Colonic mucosa (tissue), 4 donors: ENCODE data around the gene SHISA8. TPM values are rescaled to one million over a fixed set of nuclear protein-coding genes. Genes with fewer than 3 reads are reported as not detected.

Experiments
- DNase-seq: peaks from one replicate; pipeline ENCODE4 v3.0.0-alpha.2; 2020
- H3K27ac ChIP-seq: fragments of 200-600 bp; one replicate; pipeline ENCODE4 v1.8.0; 2021
- H3K27me3 ChIP-seq: fragments of 200-600 bp; one replicate; pipeline ENCODE4 v1.8.0; 2021
- H3K36me3 ChIP-seq: fragments of 200-600 bp; one replicate; pipeline ENCODE4 v1.8.0; 2021
- H3K4me1 ChIP-seq: fragments of 200-600 bp; one replicate; pipeline ENCODE4 v1.8.0; 2021; ENCODE audit warnings: mild to moderate bottlenecking
- H3K4me3 ChIP-seq: fragments of 200-600 bp; one replicate; pipeline ENCODE4 v1.8.0; 2021
- H3K9ac ChIP-seq, 2 donors: one replicate each; pipeline ENCODE4 v1.7.0; 2013; ENCODE audit warnings: control low read depth in 2 of 2, low read depth in 2 of 2, low read length in 2 of 2
- H3K9me3 ChIP-seq: fragments of 200-600 bp; one replicate; pipeline ENCODE4 v1.8.0; 2021
- CTCF ChIP-seq: fragments of 200-600 bp; IDR thresholded peaks from one replicate; pipeline ENCODE4 v1.8.0; 2022; ENCODE audit warnings: antibody characterized with exemption, mild to moderate bottlenecking
- intact Hi-C: fragments of 100-400 bp; cut with DNase I; formaldehyde crosslinking; loops from one replicate; pipeline ENCODE4 v1.14.1; 2022
- total RNA-seq, 2 donors: library from RNA; stranded (reverse); fragmentation: NEBNext Ultra II Directional in 1 of 2; extraction: Animal tissue kit (Norgen Biotek cat#: 25700) in 1 of 2; gene quantifications; one replicate each; pipeline ENCODE4 v1.2.1, GENCODE V29; 2021
- donor health status: healthy.
- donor health status: DM: no; HTN: no; CAD: no.
- donor health status: DM: no; HTN: no; CAD: no.

The SHISA8 gene
- total RNA-seq, 2 donors from 2014 or later, result not detected

GRCh38 chr22:41919357-41920224 lies 4.7 kb upstream of the SHISA8 start:
- Histone ChIP-seq H3K27me3 (peaks cover 25% of the 10 kb centered on the region), H3K9ac (peak overlapping the region; percentile 66 to 69), H3K4me1 (no peaks in the 10 kb centered on the region), H3K9me3 (no peaks in the 10 kb centered on the region), H3K4me3 (peak overlapping the region; percentile 42), H3K36me3 (no peaks in the 10 kb centered on the region), H3K27ac (peak overlapping the region; percentile 2)
- DNase-seq, result peak; percentile 84
- no peak for TF ChIP-seq CTCF
- intact Hi-C loops, result no loop called here

- H3K27me3 ChIP-seq, result peaks cover 38% of the 10 kb centered on the region
Observed at GRCh38 chr22:41917903-41918791, 3.3 kb upstream of the SHISA8 start.

GRCh38 chr22:41917375-41917902 lies 2.6 kb upstream of the SHISA8 start:
- Histone ChIP-seq H3K27ac (no peak overlapping the region), H3K4me3 (no peak overlapping the region), H3K4me1 (no peaks in the 10 kb centered on the region), H3K9ac (no peak overlapping the region), H3K9me3 (no peaks in the 10 kb centered on the region), H3K27me3 (peaks cover 45% of the 10 kb centered on the region), H3K36me3 (no peaks in the 10 kb centered on the region)
- intact Hi-C loops, result no loop called here
- DNase-seq, result no peak
- no peak for TF ChIP-seq CTCF

More at GRCh38 chr22:41917903-41918791, 3.3 kb upstream of the SHISA8 start:
- H3K36me3 ChIP-seq, result no peaks in the 10 kb centered on the region
- no peaks in the 10 kb centered on the region for H3K4me1 ChIP-seq
- TF ChIP-seq CTCF, result no peak
- no peak overlapping the region for H3K4me3 ChIP-seq
- H3K27ac ChIP-seq, result no peak overlapping the region
- no peaks in the 10 kb centered on the region for H3K9me3 ChIP-seq
- H3K9ac ChIP-seq, result no peak overlapping the region
- intact Hi-C loops, result no loop called here
- DNase-seq, result peak; percentile 60

DNA sequence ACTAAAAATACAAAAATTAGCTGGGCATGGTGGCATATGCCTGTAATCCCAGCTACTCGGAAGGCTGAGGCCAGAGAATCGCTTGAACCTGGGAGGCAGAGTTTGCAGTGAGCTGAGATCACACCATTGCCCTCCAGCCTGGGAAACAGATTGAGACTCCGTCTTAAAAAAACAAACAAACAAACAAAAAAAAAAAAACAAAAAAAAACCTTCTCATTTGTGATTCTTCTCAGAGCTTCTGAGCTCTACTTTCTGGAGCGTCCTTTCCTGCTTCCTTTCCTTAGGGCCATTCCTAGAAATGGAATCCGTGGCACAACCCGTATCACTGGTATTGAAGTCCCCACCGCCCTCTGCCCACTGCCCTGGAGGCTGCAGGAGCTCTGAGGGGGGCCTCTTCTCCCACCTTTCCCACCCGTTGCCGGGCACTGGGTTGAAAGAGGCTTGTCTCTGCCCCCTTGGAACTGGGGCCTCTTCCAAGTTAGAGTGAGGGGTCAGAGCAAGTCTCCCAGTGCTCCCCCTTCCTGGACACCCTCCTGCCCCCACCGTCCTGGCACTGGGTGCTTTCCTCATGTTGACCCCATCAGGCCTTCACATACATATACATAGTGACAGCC lies 2.0 kb upstream of the SHISA8 start:
- no peak for TF ChIP-seq CTCF
- H3K36me3 ChIP-seq, result no peaks in the 10 kb centered on the region
- H3K27ac ChIP-seq, result no peak overlapping the region
- H3K4me3 ChIP-seq, result no peak overlapping the region
- peaks cover 51% of the 10 kb centered on the region for H3K27me3 ChIP-seq
- no peaks in the 10 kb centered on the region for H3K4me1 ChIP-seq
- no peak overlapping the region for H3K9ac ChIP-seq
- no peak for DNase-seq
- H3K9me3 ChIP-seq, result no peaks in the 10 kb centered on the region
- intact Hi-C loops, result no loop called here
